Erythroblast (primary cell): ENCODE results near the gene SMIM10.

ENCODE experiments used
- GATA1 ChIP-seq: IDR thresholded peaks from 2 replicates; pipeline ENCODE4 v1.6.1; 2011; ENCODE audit warnings: low read depth, mild to moderate bottlenecking, control low read depth, low read length, moderate library complexity
- POLR2A ChIP-seq: IDR thresholded peaks from 2 replicates; pipeline ENCODE4 v1.6.1; 2011; ENCODE audit warnings: mild to moderate bottlenecking, low read length

- no peak for TF ChIP-seq POLR2A
- TF ChIP-seq GATA1: no peak
Measured at GRCh38 chrX:135009838-135010237, 19.0 kb downstream of the SMIM10 start.
